Endodermal cell (in vitro differentiated cells): ENCODE measurements around the gene AFF3. TPM values are rescaled to one million over a fixed set of nuclear protein-coding genes. Genes with fewer than 3 reads are reported as not detected.

Experiments used
- DNase-seq: peaks from one replicate; pipeline ENCODE4 v3.0.0-alpha.2; 2017
- H3K27ac ChIP-seq: 2 replicates; pipeline ENCODE4 v1.5.1; 2013; ENCODE audit warnings: mild to moderate bottlenecking, low read depth, low read length, moderate library complexity
- H3K27me3 ChIP-seq: 2 replicates; pipeline ENCODE4 v1.6.1; 2013; ENCODE audit warnings: mild to moderate bottlenecking, low read length, moderate library complexity; ENCODE audit not compliant: insufficient read depth, control insufficient read depth, poor library complexity, severe bottlenecking
- H3K36me3 ChIP-seq: 2 replicates; pipeline ENCODE4 v1.7.0; 2013; ENCODE audit warnings: mild to moderate bottlenecking, low read length, moderate library complexity; ENCODE audit not compliant: control insufficient read depth, insufficient read depth
- H3K4me1 ChIP-seq: one replicate; pipeline ENCODE4 v1.7.0; 2013; ENCODE audit warnings: low read length; ENCODE audit not compliant: control insufficient read depth, insufficient read depth
- H3K4me3 ChIP-seq: 2 replicates; pipeline ENCODE4 v1.5.1; 2013; ENCODE audit warnings: mild to moderate bottlenecking, low read length, moderate library complexity
- H3K9ac ChIP-seq: 2 replicates; pipeline ENCODE4 v1.6.1; 2013; ENCODE audit warnings: mild to moderate bottlenecking, low read length, moderate library complexity; ENCODE audit not compliant: poor library complexity, severe bottlenecking; ENCODE audit errors: extremely low read depth
- H3K9me3 ChIP-seq: 2 replicates; pipeline ENCODE4 v1.6.1; 2013; ENCODE audit warnings: mild to moderate bottlenecking, low read length, moderate library complexity; ENCODE audit not compliant: control insufficient read depth
- H3K27ac Mint-ChIP-seq: 2 replicates; pipeline ENCODE4 v1.8.0; 2020; ENCODE audit warnings: mixed read lengths
- H3K27me3 Mint-ChIP-seq: 2 replicates; pipeline ENCODE4 v1.8.0; 2021; ENCODE audit warnings: mild to moderate bottlenecking, mixed read lengths; ENCODE audit not compliant: insufficient read depth
- H3K36me3 Mint-ChIP-seq: 2 replicates; pipeline ENCODE4 v1.8.0; 2020; ENCODE audit warnings: low read depth, mixed read lengths
- H3K4me1 Mint-ChIP-seq: 2 replicates; pipeline ENCODE4 v1.8.0; 2020; ENCODE audit warnings: mixed read lengths
- H3K4me3 Mint-ChIP-seq: 2 replicates; pipeline ENCODE4 v1.8.0; 2020; ENCODE audit warnings: mild to moderate bottlenecking, moderate library complexity, mixed read lengths
- H3K9me3 Mint-ChIP-seq: 2 replicates; pipeline ENCODE4 v1.8.0; 2020; ENCODE audit warnings: mild to moderate bottlenecking, mixed read lengths
- WGBS, 2 experiments: methylation state at CpG; one replicate each; pipeline versions ENCODE4 v1.1.5 to v1.1.7; 2013; ENCODE audit warnings: missing lambda C conversion rate in 2 of 2, mixed read lengths in 1 of 2; ENCODE audit not compliant: insufficient coverage in 1 of 2, insufficient read length in 1 of 2; 5-methylcytosine and 5-hydroxymethylcytosine counted together
- total RNA-seq, 2 donors: library from RNA; stranded (reverse); fragmentation: NEBNext Ultra II Directional in 1 of 2; extraction: Animal tissue kit (Norgen Biotek cat#: 25700) in 1 of 2; gene quantifications; 2 replicates in 1 of 2; 3 replicates in 1 of 2; pipeline ENCODE4 v1.2.1, GENCODE V29; 2021
- TF ChIP-seq, protein P1 (sequence below): fragments of 200-600 bp; sonication (generic); conservative IDR thresholded peaks from 2 replicates; pipeline ENCODE4 v1.5.0; 2021; ENCODE audit warnings: antibody characterized with exemption, mild to moderate bottlenecking

The AFF3 gene
- total RNA-seq, 2 donors from 2014 or later, result 0.62 to 0.73 TPM

DNA sequence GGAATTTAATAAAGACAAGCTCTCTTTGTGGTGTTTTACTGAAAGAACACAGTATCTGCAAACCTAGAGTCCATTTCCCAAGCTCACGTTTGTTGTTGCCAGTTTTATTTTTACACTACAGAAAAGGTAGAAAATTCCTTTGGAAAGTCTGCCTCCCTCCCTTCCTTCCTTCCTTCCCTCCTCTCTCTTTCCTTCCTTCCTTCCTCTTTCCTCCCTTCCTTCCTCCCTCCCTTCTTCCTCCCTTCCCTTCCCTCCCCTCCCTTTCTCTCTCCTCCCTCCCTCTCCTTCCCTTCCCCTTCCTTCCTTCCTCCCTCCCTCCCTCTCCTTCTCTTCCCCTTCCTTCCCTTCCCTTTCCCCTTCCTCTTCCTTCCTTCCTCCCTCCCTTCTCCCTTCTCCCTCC lies 516.2 kb downstream of the AFF3 start:
- Mint-ChIP-seq H3K36me3 (no peaks in the 10 kb centered on the region), H3K9me3 (no peaks in the 10 kb centered on the region), H3K27me3 (no peaks in the 10 kb centered on the region), H3K27ac (no peak overlapping the region), H3K4me1 (peaks cover 14% of the 10 kb centered on the region), H3K4me3 (no peak overlapping the region)
- TF ChIP-seq, protein P1, sequence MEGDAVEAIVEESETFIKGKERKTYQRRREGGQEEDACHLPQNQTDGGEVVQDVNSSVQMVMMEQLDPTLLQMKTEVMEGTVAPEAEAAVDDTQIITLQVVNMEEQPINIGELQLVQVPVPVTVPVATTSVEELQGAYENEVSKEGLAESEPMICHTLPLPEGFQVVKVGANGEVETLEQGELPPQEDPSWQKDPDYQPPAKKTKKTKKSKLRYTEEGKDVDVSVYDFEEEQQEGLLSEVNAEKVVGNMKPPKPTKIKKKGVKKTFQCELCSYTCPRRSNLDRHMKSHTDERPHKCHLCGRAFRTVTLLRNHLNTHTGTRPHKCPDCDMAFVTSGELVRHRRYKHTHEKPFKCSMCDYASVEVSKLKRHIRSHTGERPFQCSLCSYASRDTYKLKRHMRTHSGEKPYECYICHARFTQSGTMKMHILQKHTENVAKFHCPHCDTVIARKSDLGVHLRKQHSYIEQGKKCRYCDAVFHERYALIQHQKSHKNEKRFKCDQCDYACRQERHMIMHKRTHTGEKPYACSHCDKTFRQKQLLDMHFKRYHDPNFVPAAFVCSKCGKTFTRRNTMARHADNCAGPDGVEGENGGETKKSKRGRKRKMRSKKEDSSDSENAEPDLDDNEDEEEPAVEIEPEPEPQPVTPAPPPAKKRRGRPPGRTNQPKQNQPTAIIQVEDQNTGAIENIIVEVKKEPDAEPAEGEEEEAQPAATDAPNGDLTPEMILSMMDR, result no peak
- no peak for DNase-seq
- Histone ChIP-seq H3K36me3 (no peaks in the 10 kb centered on the region), H3K4me1 (no peaks in the 10 kb centered on the region), H3K9me3 (no peaks in the 10 kb centered on the region), H3K27ac (no peak overlapping the region), H3K4me3 (no peak overlapping the region), H3K9ac (no peak overlapping the region), H3K27me3 (no peaks in the 10 kb centered on the region)
- 82 to 93% methylated on average over 1 of the region's 1 CpG for WGBS, 2 experiments

DNA sequence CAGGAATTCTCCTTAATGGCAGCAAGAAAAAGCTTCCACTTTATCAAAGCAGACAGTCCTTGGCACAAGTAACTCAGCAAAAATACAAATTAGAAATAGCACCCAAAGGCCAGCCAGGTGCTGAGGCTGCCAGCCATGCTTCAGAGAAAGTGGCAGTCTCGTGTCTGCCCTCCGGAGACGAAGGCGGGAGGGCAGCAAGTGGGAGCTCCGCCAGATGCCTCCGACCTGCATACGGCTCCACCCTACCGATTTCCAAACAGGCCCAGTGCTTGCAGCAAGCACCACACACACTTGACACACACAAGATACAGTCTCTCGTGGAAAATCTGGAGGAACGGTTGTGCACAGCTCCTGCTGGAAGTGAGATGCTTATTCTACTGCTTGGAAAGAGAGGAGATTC lies 517.7 kb downstream of the AFF3 start:
- Histone ChIP-seq H3K27ac (no peak overlapping the region), H3K9me3 (no peaks in the 10 kb centered on the region), H3K4me1 (no peaks in the 10 kb centered on the region), H3K9ac (no peak overlapping the region), H3K36me3 (no peaks in the 10 kb centered on the region), H3K27me3 (no peaks in the 10 kb centered on the region), H3K4me3 (no peak overlapping the region)
- WGBS, 2 experiments, result 84 to 96% methylated on average over 3 to 10 of the region's 10 CpGs
- no peaks in the 10 kb centered on the region for H3K36me3 Mint-ChIP-seq
- H3K9me3 Mint-ChIP-seq, result no peaks in the 10 kb centered on the region
- TF ChIP-seq, protein P1, result no peak
- no peak overlapping the region for H3K27ac Mint-ChIP-seq
- no peak for DNase-seq
- peaks cover 14% of the 10 kb centered on the region for H3K4me1 Mint-ChIP-seq
- H3K4me3 Mint-ChIP-seq, result no peak overlapping the region
- H3K27me3 Mint-ChIP-seq, result no peaks in the 10 kb centered on the region

DNA sequence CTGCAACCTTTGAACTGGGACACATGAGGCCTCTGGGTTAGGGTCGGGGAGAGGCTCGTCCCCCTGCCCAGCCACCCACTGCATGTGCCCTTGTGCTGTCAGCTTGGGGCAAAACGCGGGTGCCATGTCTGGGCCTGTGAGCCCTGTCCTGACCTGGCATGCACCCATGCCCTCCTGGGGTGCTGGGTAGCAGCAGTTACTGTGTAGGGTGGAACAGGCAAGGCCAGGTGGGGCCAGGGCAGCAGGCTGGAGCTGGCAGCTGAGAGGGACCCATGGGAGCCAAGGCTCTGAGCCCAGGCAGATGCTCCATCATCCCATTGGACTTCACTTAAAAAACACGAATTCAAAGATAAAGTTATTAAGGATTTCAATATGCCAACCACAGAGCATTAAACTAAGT lies 518.8 kb downstream of the AFF3 start:
- H3K27me3 Mint-ChIP-seq, result no peaks in the 10 kb centered on the region
- no peak overlapping the region for H3K27ac ChIP-seq
- no peaks in the 10 kb centered on the region for H3K9me3 ChIP-seq
- H3K27me3 ChIP-seq, result no peaks in the 10 kb centered on the region
- no peak for DNase-seq
- H3K4me1 ChIP-seq, result no peaks in the 10 kb centered on the region
- H3K27ac Mint-ChIP-seq, result no peak overlapping the region
- no peaks in the 10 kb centered on the region for H3K36me3 Mint-ChIP-seq
- peaks cover 8% of the 10 kb centered on the region for H3K4me1 Mint-ChIP-seq
- H3K9me3 Mint-ChIP-seq, result no peaks in the 10 kb centered on the region
- H3K9ac ChIP-seq, result no peak overlapping the region
- H3K36me3 ChIP-seq, result no peaks in the 10 kb centered on the region
- WGBS, 2 experiments, result 95 to 100% methylated on average over 2 to 5 of the region's 5 CpGs
- no peak overlapping the region for H3K4me3 Mint-ChIP-seq
- TF ChIP-seq, protein P1, result no peak
- H3K4me3 ChIP-seq, result no peak overlapping the region
